Heart left ventricle (tissue), 13 donors: ENCODE results near the gene ELMO3.

Experiments
- CTCF ChIP-seq, 12 donors: fragments of 200-600 bp; sonication (generic) in 4 of 12; IDR thresholded peaks; one replicate each; pipeline versions ENCODE4 v1.5.0 to v1.8.0; 2018 to 2022; ENCODE audit warnings: antibody characterized with exemption in 12 of 12, mild to moderate bottlenecking in 5 of 12
- POLR2A ChIP-seq, 2 donors: fragments of 450-650 bp; IDR thresholded peaks; one replicate each; pipeline ENCODE4 v1.6.1; 2017; ENCODE audit warnings: antibody characterized with exemption in 2 of 2, mild to moderate bottlenecking in 2 of 2, moderate library complexity in 2 of 2
- donor health status: ischemic (EF 13 %, LVEDD 7.1; RV severe dilation, severe dysfunction).
- donor health status: DM: no; HTN: yes; CAD: no.
- donor health status: DM: no; HTN: no; CAD: no.
- donor health status: ischemic (EF 25% LVEDD 6.9; RV normal size, moderate dysfunction).
- donor health status: ischemic (EF 25% LVEDD 5.7; RV mildly dilated, moderate dysfunction).
- donor health status: ischemic (EF 35%, LVEDD 5.7; RV mildly dilated, moderate dysfunction).
- donor health status: nonischemic (EF 11% LVEDD 7.7; RV severe dilation, severe dysfunction).
- donor health status: DM: yes; HTN: yes; CAD: no.
- donor health status: PGD.
- donor health status: ischemic (EF 29% LVEDD 5.4; RV normal size, mild dysfunction).
- donor health status: nonischemic (EF 23%, LVEDD 6.1; RV moderate dilation, normal function).

- TF ChIP-seq CTCF (IDR thresholded peaks at IDR 0.05) = no peak
- TF ChIP-seq POLR2A (IDR thresholded peaks at IDR 0.05) = no peak
Measured at GRCh38 chr16:67204076-67204475, 5.1 kb downstream of the ELMO3 start.
